CD14-positive monocyte (primary cell): Measurements from ENCODE around the gene DGKA. TPM values are rescaled to one million over a fixed set of nuclear protein-coding genes. Genes with fewer than 3 reads are reported as not detected.
"Not testable (repeated sequence)": the region's sequence is repeated elsewhere in the genome, so short reads cannot be mapped to it uniquely, and the experiment has no call there.

Source experiments
- DNase-seq, 3 donors: peaks; one replicate each; pipeline ENCODE4 v3.0.0-alpha.2; 2011 to 2022
- H2AFZ ChIP-seq: 2 replicates; pipeline ENCODE4 v1.6.0; 2012; ENCODE audit warnings: mild to moderate bottlenecking, low read depth, low read length, inconsistent platforms; ENCODE audit not compliant: insufficient read depth, poor library complexity, severe bottlenecking
- H3K27ac ChIP-seq, 2 donors: 1 replicate in 1 of 2; 2 replicates in 1 of 2; pipeline ENCODE4 v1.5.1; 2012 to 2013; ENCODE audit warnings: low read length in 2 of 2, control low read depth in 1 of 2, inconsistent platforms in 1 of 2, low read depth in 1 of 2, mild to moderate bottlenecking in 1 of 2
- H3K27me3 ChIP-seq, 2 donors: one replicate each; pipeline versions ENCODE4 v1.6.0 to v1.6.1; 2011 to 2013; ENCODE audit warnings: low read length in 2 of 2; ENCODE audit not compliant: control insufficient read depth in 2 of 2, insufficient read depth in 2 of 2
- H3K36me3 ChIP-seq, 2 donors: replicated peaks in 1 of 2; 1 replicate in 1 of 2; 2 replicates in 1 of 2; pipeline versions ENCODE4 v1.5.1 to v1.6.1; 2012 to 2013; ENCODE audit warnings: low read length in 2 of 2, control low read depth in 1 of 2, inconsistent platforms in 1 of 2, mild to moderate bottlenecking in 1 of 2; ENCODE audit not compliant: insufficient read depth in 2 of 2, control insufficient read depth in 1 of 2
- H3K4me1 ChIP-seq, 2 donors: 1 replicate in 1 of 2; 2 replicates in 1 of 2; pipeline versions ENCODE4 v1.5.1 to v1.6.1; 2012 to 2013; ENCODE audit warnings: low read length in 2 of 2, control low read depth in 1 of 2, inconsistent platforms in 1 of 2, mild to moderate bottlenecking in 1 of 2, moderate library complexity in 1 of 2; ENCODE audit not compliant: insufficient read depth in 2 of 2, control insufficient read depth in 1 of 2
- H3K4me2 ChIP-seq: replicated peaks from 2 replicates; pipeline ENCODE3; 2012; ENCODE audit warnings: low read length, moderate library complexity, mild to moderate bottlenecking; ENCODE audit not compliant: poor library complexity, severe bottlenecking; ENCODE audit errors: extremely low read depth
- H3K4me3 ChIP-seq, 3 experiments: fragments of 200-600 bp in 1 of 3; sonication (generic) in 1 of 3; replicated peaks in 1 of 3; 1 replicate in 2 of 3; 2 replicates in 1 of 3; pipeline ENCODE4 v1.5.1; 2011 to 2013; ENCODE audit warnings: low read length in 3 of 3, mild to moderate bottlenecking in 3 of 3, control low read depth in 2 of 3, low read depth in 2 of 3, inconsistent platforms in 1 of 3, moderate library complexity in 1 of 3
- H3K79me2 ChIP-seq: 2 replicates; pipeline ENCODE4 v1.6.0; 2012; ENCODE audit warnings: mild to moderate bottlenecking, control low read depth, inconsistent platforms, low read length, moderate library complexity; ENCODE audit not compliant: insufficient read depth
- H3K9ac ChIP-seq: 2 replicates; pipeline ENCODE4 v1.6.0; 2017; ENCODE audit warnings: low read length, mild to moderate bottlenecking; ENCODE audit not compliant: insufficient read depth, poor library complexity, severe bottlenecking
- H3K9me3 ChIP-seq, 2 donors: replicated peaks in 1 of 2; 1 replicate in 1 of 2; 2 replicates in 1 of 2; pipeline versions ENCODE4 v1.5.1 to v1.6.1; 2012 to 2013; ENCODE audit warnings: low read length in 2 of 2, control low read depth in 1 of 2; ENCODE audit not compliant: control insufficient read depth in 1 of 2, insufficient read depth in 1 of 2
- H4K20me1 ChIP-seq: 2 replicates; pipeline ENCODE4 v1.6.0; 2012; ENCODE audit warnings: mild to moderate bottlenecking, low read length, control low read depth, moderate library complexity; ENCODE audit not compliant: insufficient read depth
- H3K27ac Mint-ChIP-seq, 7 donors: one replicate each; pipeline ENCODE4 v1.8.0; 2020; ENCODE audit warnings: mild to moderate bottlenecking in 7 of 7, mixed read lengths in 7 of 7, moderate library complexity in 6 of 7, inconsistent platforms in 2 of 7
- H3K27me3 Mint-ChIP-seq, 3 donors: one replicate each; pipeline ENCODE4 v1.8.0; 2021 to 2022; ENCODE audit warnings: low read depth in 3 of 3, mild to moderate bottlenecking in 3 of 3, mixed read lengths in 3 of 3, moderate library complexity in 3 of 3, inconsistent platforms in 1 of 3
- H3K36me3 Mint-ChIP-seq, 2 donors: one replicate each; pipeline ENCODE4 v1.8.0; 2020; ENCODE audit warnings: mixed read lengths in 2 of 2, inconsistent platforms in 1 of 2, mild to moderate bottlenecking in 1 of 2
- H3K4me1 Mint-ChIP-seq: one replicate; pipeline ENCODE4 v1.8.0; 2020; ENCODE audit warnings: mild to moderate bottlenecking, mixed read lengths
- H3K4me3 Mint-ChIP-seq, 2 donors: one replicate each; pipeline ENCODE4 v1.8.0; 2020; ENCODE audit warnings: mild to moderate bottlenecking in 2 of 2, mixed read lengths in 2 of 2, moderate library complexity in 1 of 2
- H3K9me3 Mint-ChIP-seq, 7 donors: one replicate each; pipeline ENCODE4 v1.8.0; 2020 to 2022; ENCODE audit warnings: mixed read lengths in 7 of 7, mild to moderate bottlenecking in 6 of 7, moderate library complexity in 6 of 7, inconsistent platforms in 2 of 7
- WGBS: methylation state at CpG from one replicate; pipeline ENCODE4 v1.1.5; 2013; ENCODE audit warnings: missing lambda C conversion rate; ENCODE audit not compliant: insufficient coverage; 5-methylcytosine and 5-hydroxymethylcytosine counted together
- intact Hi-C, 2 donors: fragments of 100-400 bp; cut with micrococcal nuclease; formaldehyde crosslinking; loops; one replicate each; pipeline versions ENCODE4 v1.15.0 to v1.15.1; 2023
- polyA plus RNA-seq, 3 donors: library from polyadenylated mRNA; depleted of rRNA in 1 of 3; unstranded in 2 of 3; stranded (reverse) in 1 of 3; fragments of 300-500 nt in 2 of 3; fragments of >200 nt in 1 of 3; fragmentation: Illumina TruSeq in 2 of 3; gene quantifications; 1 replicate in 2 of 3; 2 replicates in 1 of 3; pipeline ENCODE4 v1.2.3, GENCODE V29; 2012 to 2021
- TF ChIP-seq, protein P1 (sequence below): fragments of 200-600 bp; IDR thresholded peaks from one replicate; pipeline ENCODE4 v1.8.0; 2022; ENCODE audit warnings: antibody characterized with exemption, mild to moderate bottlenecking

DGKA gene
- polyA plus RNA-seq, 3 donors: 16.0 to 99.1 (median 21.4) TPM

DNA sequence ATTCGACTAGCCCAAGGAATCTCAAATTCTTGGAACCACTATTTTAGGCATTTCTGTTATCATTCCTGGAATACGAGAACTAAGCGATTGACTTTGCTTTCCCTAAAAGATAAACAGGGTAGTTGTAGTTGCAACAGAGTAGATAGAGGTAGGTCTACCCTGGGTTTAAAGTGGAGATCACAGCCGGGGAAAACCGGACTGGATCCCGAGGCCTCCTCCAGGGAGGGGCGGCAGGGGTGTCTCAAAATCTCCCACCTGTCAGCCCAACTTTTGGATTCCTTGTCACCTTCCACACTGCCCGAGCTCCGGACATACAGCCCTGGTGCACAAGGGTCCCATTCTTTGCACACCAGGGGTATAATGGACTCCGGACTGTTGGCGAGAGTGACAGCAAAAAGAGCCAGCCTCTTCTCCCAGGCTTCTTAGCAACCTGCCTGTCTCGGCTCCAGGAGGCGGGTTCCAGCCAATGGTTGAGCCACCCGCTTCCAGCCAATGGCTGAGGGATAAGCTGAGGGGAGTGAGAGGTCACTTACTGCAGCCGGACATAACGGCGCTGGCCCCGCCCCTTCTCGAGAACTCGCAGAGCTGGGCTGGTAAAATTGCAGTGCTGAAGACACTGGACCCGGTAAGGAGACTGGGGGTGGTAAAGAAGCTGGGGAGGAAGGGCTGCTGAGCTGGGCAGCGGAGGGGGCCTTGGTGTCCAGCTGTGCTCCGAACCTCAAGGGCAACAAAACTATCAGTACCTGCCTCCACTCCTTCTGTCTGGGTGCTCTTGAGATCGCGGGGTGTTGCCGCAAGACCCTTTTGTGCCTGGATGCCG is 66.0 kb downstream of the DGKA start, which contains the start of gene SUOX:
TSS of gene SUOX (plus strand) at position 562 of the 820 bp plus-strand sequence. CDS start 4,946 bp downstream, outside the sequence.
- H3K36me3 ChIP-seq: peaks cover 28 to 38% of the 10 kb centered on the region in 2 donors
- H3K4me3 Mint-ChIP-seq: peak within 1 kb of the TSS; percentile 88 to 98
- peak within 1 kb of the TSS; percentile 98 for H2AFZ ChIP-seq
- peak within 1 kb of the TSS; percentile 97 for H3K4me2 ChIP-seq
- under 1% methylated on average over 19 of the region's 27 CpGs for WGBS
- H3K27ac ChIP-seq: peak within 1 kb of the TSS; percentile 50 to 84
- peaks cover 14 to 19% of the 10 kb centered on the region in 2 donors for H3K4me1 ChIP-seq
- DNase-seq: peak; percentile 90 to 94 (median 90)
- TF ChIP-seq, protein P1, sequence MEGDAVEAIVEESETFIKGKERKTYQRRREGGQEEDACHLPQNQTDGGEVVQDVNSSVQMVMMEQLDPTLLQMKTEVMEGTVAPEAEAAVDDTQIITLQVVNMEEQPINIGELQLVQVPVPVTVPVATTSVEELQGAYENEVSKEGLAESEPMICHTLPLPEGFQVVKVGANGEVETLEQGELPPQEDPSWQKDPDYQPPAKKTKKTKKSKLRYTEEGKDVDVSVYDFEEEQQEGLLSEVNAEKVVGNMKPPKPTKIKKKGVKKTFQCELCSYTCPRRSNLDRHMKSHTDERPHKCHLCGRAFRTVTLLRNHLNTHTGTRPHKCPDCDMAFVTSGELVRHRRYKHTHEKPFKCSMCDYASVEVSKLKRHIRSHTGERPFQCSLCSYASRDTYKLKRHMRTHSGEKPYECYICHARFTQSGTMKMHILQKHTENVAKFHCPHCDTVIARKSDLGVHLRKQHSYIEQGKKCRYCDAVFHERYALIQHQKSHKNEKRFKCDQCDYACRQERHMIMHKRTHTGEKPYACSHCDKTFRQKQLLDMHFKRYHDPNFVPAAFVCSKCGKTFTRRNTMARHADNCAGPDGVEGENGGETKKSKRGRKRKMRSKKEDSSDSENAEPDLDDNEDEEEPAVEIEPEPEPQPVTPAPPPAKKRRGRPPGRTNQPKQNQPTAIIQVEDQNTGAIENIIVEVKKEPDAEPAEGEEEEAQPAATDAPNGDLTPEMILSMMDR: no peak
- no peaks in the 10 kb centered on the region for H3K27me3 ChIP-seq
- no peaks in the 10 kb centered on the region for H3K9me3 Mint-ChIP-seq
- H3K27me3 Mint-ChIP-seq: no peaks in the 10 kb centered on the region
- intact Hi-C loops: loop anchor here (2.0 to 10.0 kb wide), 4 partner anchors 32 to 108 kb away; partner anchors contain the start of genes RPS26 (in 2 of the 2) and PA2G4 (in 1 of the 2)
- H3K27ac Mint-ChIP-seq: peak within 1 kb of the TSS; percentile 88 to 97 (median 91)
- no peaks in the 10 kb centered on the region for H3K9me3 ChIP-seq
- H4K20me1 ChIP-seq: no peaks in the 10 kb centered on the region
- peaks cover 6% of the 10 kb centered on the region for H3K79me2 ChIP-seq
- H3K4me3 ChIP-seq: peak within 1 kb of the TSS; percentile 51 to 98 (median 90)
- H3K4me1 Mint-ChIP-seq: peaks cover 25% of the 10 kb centered on the region
- H3K9ac ChIP-seq: peak within 1 kb of the TSS; percentile 69
- peaks cover 41 to 55% of the 10 kb centered on the region in 2 donors for H3K36me3 Mint-ChIP-seq

DNA sequence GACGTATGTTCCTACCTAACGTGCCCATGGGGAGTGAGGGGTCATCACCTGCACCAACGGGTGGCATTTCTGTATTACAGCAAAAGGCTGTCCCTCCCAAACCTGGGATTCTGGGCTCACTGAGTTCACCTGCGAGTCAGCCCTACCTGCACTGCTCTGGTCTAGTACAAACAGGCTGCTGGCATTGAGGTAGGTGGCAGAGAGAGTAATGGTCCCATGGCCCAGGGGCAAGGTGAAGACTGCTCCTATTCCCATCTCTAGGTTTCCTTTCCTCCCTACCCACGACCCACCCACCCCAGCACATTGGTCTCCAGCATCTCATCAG is 66.5 kb downstream of the DGKA start:
- Histone ChIP-seq H3K4me2 (peak overlapping the region; percentile 97), H3K27ac (peak overlapping the region; percentile 50 to 84), H3K9me3 (no peaks in the 10 kb centered on the region), H3K36me3 (peaks cover 26 to 38% of the 10 kb centered on the region in 2 donors), H3K27me3 (no peaks in the 10 kb centered on the region), H3K4me1 (peaks cover 14 to 19% of the 10 kb centered on the region in 2 donors), H3K4me3 (peak overlapping the region; percentile 51 to 98 (median 90)), H3K79me2 (peaks cover 6% of the 10 kb centered on the region), H2AFZ (peak overlapping the region; percentile 98), H3K9ac (peak overlapping the region; percentile 69), H4K20me1 (no peaks in the 10 kb centered on the region)
- H3K27me3 Mint-ChIP-seq: no peaks in the 10 kb centered on the region
- H3K4me3 Mint-ChIP-seq: peak overlapping the region; percentile 88 to 98
- intact Hi-C loops: loop anchor here (2.0 to 10.0 kb wide), 4 partner anchors 31 to 107 kb away; partner anchors contain the start of genes RPS26 (in 2 of the 2) and PA2G4 (in 1 of the 2)
- no peak for DNase-seq
- TF ChIP-seq, protein P1: no peak
- H3K4me1 Mint-ChIP-seq: peaks cover 25% of the 10 kb centered on the region
- H3K27ac Mint-ChIP-seq: peak overlapping the region in 6 of 7 donors; percentile 88 to 97 (median 92)
- WGBS: 0% methylated on average over 4 of the region's 5 CpGs
- peaks cover 41 to 55% of the 10 kb centered on the region in 2 donors for H3K36me3 Mint-ChIP-seq
- H3K9me3 Mint-ChIP-seq: no peaks in the 10 kb centered on the region

DNA sequence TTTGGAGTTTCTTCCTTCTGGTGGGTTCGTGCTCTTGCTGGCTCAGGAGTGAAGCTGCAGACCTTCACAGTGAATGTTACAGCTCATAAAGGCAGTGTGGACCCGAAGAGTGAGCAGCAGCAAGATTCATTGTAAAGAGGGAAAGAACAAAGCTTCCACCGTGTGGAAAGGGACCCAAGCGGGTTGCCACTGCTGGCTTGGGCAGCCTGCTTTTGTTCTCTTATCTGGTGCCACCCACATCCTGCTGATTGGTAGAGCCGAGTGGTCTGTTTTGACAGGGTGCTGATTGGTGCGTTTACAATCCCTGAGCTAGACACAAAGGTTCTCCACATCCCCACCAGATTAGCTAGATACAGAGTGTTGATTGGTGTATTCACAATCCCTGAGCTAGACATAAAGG is 68.6 kb downstream of the DGKA start:
- H3K36me3 Mint-ChIP-seq: peaks cover 36 to 53% of the 10 kb centered on the region in 2 donors
- not testable (repeated sequence) for H3K79me2 ChIP-seq, H3K27me3 Mint-ChIP-seq, H3K4me3 Mint-ChIP-seq, H3K4me2 ChIP-seq, H3K9me3 ChIP-seq, H3K4me3 ChIP-seq, H2AFZ ChIP-seq, H3K27ac ChIP-seq, H3K27me3 ChIP-seq, H3K9ac ChIP-seq, H3K9me3 Mint-ChIP-seq, DNase-seq, H4K20me1 ChIP-seq
- H3K36me3 ChIP-seq: peaks cover 21 to 35% of the 10 kb centered on the region in 2 donors
- WGBS: 82% methylated on average over 3 of the region's 6 CpGs
- intact Hi-C loops: loop anchor here (5.0 to 10.0 kb wide), 2 partner anchors 43 to 105 kb away; partner anchors contain the start of genes PA2G4 (in 1 of the 2) and RPS26 (in 1 of the 2)
- peak overlapping the region in 1 of 7 donors; percentile 2 for H3K27ac Mint-ChIP-seq
- peaks cover 14 to 19% of the 10 kb centered on the region in 2 donors for H3K4me1 ChIP-seq
- peaks cover 31% of the 10 kb centered on the region for H3K4me1 Mint-ChIP-seq
